ENCODE results near the gene NVL.

DNA sequence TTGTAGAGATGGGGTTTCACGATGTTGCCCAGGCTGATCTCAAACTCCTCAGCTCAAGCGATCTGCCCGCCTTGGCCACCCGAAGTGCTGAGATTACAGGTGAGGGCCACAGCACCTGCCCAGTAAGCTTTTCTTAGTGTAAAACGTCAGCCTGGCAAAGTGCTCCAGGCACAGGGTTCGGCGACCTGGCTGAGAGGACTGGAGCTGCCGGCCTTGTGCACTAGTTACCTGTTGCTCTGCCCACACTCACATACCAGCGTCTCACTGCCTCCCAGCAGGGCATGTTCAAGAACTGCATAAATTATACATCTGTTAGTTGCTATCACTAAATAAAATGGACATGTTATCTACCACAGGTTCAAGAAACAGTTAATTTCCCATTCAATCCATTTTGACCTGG is 91.8 kb downstream of the NVL start:
- TF ChIP-seq, protein P1, sequence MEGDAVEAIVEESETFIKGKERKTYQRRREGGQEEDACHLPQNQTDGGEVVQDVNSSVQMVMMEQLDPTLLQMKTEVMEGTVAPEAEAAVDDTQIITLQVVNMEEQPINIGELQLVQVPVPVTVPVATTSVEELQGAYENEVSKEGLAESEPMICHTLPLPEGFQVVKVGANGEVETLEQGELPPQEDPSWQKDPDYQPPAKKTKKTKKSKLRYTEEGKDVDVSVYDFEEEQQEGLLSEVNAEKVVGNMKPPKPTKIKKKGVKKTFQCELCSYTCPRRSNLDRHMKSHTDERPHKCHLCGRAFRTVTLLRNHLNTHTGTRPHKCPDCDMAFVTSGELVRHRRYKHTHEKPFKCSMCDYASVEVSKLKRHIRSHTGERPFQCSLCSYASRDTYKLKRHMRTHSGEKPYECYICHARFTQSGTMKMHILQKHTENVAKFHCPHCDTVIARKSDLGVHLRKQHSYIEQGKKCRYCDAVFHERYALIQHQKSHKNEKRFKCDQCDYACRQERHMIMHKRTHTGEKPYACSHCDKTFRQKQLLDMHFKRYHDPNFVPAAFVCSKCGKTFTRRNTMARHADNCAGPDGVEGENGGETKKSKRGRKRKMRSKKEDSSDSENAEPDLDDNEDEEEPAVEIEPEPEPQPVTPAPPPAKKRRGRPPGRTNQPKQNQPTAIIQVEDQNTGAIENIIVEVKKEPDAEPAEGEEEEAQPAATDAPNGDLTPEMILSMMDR (IDR thresholded peaks at IDR 0.05) = no peak
- TF ChIP-seq, protein P2, sequence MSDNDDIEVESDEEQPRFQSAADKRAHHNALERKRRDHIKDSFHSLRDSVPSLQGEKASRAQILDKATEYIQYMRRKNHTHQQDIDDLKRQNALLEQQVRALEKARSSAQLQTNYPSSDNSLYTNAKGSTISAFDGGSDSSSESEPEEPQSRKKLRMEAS (CRISPR knock-in tag; IDR thresholded peaks at IDR 0.05) = no peak
- TF ChIP-seq, protein P3, sequence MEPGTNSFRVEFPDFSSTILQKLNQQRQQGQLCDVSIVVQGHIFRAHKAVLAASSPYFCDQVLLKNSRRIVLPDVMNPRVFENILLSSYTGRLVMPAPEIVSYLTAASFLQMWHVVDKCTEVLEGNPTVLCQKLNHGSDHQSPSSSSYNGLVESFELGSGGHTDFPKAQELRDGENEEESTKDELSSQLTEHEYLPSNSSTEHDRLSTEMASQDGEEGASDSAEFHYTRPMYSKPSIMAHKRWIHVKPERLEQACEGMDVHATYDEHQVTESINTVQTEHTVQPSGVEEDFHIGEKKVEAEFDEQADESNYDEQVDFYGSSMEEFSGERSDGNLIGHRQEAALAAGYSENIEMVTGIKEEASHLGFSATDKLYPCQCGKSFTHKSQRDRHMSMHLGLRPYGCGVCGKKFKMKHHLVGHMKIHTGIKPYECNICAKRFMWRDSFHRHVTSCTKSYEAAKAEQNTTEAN (CRISPR knock-in tag; IDR thresholded peaks at IDR 0.05) = no peak
- TF ChIP-seq, protein P4, sequence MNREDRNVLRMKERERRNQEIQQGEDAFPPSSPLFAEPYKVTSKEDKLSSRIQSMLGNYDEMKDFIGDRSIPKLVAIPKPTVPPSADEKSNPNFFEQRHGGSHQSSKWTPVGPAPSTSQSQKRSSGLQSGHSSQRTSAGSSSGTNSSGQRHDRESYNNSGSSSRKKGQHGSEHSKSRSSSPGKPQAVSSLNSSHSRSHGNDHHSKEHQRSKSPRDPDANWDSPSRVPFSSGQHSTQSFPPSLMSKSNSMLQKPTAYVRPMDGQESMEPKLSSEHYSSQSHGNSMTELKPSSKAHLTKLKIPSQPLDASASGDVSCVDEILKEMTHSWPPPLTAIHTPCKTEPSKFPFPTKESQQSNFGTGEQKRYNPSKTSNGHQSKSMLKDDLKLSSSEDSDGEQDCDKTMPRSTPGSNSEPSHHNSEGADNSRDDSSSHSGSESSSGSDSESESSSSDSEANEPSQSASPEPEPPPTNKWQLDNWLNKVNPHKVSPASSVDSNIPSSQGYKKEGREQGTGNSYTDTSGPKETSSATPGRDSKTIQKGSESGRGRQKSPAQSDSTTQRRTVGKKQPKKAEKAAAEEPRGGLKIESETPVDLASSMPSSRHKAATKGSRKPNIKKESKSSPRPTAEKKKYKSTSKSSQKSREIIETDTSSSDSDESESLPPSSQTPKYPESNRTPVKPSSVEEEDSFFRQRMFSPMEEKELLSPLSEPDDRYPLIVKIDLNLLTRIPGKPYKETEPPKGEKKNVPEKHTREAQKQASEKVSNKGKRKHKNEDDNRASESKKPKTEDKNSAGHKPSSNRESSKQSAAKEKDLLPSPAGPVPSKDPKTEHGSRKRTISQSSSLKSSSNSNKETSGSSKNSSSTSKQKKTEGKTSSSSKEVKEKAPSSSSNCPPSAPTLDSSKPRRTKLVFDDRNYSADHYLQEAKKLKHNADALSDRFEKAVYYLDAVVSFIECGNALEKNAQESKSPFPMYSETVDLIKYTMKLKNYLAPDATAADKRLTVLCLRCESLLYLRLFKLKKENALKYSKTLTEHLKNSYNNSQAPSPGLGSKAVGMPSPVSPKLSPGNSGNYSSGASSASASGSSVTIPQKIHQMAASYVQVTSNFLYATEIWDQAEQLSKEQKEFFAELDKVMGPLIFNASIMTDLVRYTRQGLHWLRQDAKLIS (CRISPR knock-in tag; IDR thresholded peaks at IDR 0.05; ENCODE audit: borderline replicate concordance) = no peak
- TF ChIP-seq ZBTB21 (CRISPR knock-in tag; IDR thresholded peaks at IDR 0.05; ENCODE audit: borderline replicate concordance) (no peak), JUN (CRISPR knock-in tag; IDR thresholded peaks at IDR 0.05) (no peak), NFYB (CRISPR knock-in tag; conservative IDR thresholded peaks at IDR 0.05; ENCODE audit: low read depth) (no peak), KAT7 (CRISPR knock-in tag; IDR thresholded peaks at IDR 0.05; ENCODE audit: borderline replicate concordance) (no peak), HMGA2 (CRISPR knock-in tag; IDR thresholded peaks at IDR 0.05) (no peak)
- TF ChIP-seq, protein P5, sequence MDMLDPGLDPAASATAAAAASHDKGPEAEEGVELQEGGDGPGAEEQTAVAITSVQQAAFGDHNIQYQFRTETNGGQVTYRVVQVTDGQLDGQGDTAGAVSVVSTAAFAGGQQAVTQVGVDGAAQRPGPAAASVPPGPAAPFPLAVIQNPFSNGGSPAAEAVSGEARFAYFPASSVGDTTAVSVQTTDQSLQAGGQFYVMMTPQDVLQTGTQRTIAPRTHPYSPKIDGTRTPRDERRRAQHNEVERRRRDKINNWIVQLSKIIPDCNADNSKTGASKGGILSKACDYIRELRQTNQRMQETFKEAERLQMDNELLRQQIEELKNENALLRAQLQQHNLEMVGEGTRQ (CRISPR knock-in tag; IDR thresholded peaks at IDR 0.05) = no peak
- TF ChIP-seq, protein P6, sequence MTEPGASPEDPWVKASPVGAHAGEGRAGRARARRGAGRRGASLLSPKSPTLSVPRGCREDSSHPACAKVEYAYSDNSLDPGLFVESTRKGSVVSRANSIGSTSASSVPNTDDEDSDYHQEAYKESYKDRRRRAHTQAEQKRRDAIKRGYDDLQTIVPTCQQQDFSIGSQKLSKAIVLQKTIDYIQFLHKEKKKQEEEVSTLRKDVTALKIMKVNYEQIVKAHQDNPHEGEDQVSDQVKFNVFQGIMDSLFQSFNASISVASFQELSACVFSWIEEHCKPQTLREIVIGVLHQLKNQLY (CRISPR knock-in tag; IDR thresholded peaks at IDR 0.05) = no peak
- TF ChIP-seq, protein P7, sequence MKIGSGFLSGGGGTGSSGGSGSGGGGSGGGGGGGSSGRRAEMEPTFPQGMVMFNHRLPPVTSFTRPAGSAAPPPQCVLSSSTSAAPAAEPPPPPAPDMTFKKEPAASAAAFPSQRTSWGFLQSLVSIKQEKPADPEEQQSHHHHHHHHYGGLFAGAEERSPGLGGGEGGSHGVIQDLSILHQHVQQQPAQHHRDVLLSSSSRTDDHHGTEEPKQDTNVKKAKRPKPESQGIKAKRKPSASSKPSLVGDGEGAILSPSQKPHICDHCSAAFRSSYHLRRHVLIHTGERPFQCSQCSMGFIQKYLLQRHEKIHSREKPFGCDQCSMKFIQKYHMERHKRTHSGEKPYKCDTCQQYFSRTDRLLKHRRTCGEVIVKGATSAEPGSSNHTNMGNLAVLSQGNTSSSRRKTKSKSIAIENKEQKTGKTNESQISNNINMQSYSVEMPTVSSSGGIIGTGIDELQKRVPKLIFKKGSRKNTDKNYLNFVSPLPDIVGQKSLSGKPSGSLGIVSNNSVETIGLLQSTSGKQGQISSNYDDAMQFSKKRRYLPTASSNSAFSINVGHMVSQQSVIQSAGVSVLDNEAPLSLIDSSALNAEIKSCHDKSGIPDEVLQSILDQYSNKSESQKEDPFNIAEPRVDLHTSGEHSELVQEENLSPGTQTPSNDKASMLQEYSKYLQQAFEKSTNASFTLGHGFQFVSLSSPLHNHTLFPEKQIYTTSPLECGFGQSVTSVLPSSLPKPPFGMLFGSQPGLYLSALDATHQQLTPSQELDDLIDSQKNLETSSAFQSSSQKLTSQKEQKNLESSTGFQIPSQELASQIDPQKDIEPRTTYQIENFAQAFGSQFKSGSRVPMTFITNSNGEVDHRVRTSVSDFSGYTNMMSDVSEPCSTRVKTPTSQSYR (CRISPR knock-in tag; IDR thresholded peaks at IDR 0.05) = no peak
- TF ChIP-seq, protein P8, sequence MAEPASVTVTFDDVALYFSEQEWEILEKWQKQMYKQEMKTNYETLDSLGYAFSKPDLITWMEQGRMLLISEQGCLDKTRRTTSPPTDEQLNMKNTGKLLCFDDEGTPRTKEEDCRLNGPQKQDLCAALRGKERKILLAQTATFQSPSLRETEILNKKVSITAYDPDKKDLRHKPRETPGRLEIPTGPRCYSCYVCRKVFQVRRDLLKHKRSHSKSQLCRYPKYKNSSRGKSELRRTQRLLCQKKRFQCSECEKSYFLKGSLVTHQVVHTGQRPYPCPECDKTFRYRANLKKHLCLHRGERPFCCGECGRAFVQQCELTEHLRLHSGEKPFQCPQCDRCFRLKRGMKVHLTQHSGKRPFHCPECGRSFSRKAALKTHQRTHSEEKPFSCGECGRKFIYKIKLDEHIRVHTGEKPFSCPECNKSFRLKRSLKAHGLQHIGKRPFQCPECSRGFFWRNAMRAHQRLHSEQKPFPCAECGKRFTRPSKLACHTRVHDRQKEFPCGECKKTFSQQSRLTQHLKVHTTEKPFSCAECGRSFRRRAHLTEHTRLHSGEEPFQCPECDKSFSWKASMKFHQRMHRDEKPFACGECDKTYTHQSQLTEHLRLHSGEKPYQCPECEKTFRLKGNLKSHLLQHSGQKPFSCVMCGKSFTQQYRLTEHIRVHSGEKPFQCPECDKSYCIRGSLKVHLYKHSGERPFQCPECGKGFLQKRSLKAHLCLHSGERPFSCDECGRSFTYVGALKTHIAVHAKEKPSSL (CRISPR knock-in tag; conservative IDR thresholded peaks at IDR 0.05) = no peak

Data from WTC11 (cell line).